SK-N-SH (cell line): Measurements from ENCODE around the gene USP32. TPM values are rescaled to one million over a fixed set of nuclear protein-coding genes. Genes with fewer than 3 reads are reported as not detected.

Experiments
- CTCF ChIA-PET: fragments of 300-600, 350-600 bp; formaldehyde crosslinking; extraction: SDS; loops from one replicate; lab custom pipeline; 2021; lab: Yijun Ruan, JAX
- POLR2A ChIA-PET: fragments of 350-600 bp; sonication (Branson Sonifier 250); formaldehyde crosslinking; extraction: SDS; loops from one replicate; lab custom pipeline; 2020; ENCODE audit warnings: antibody characterized with exemption, inconsistent platforms; lab: Yijun Ruan, JAX
- DNase-seq: peaks from one replicate; pipeline ENCODE4 v3.0.0; 2012
- H2AFZ ChIP-seq: fragments of 200-600 bp; sonication (generic); 2 replicates; pipeline ENCODE4 v1.8.1; 2016; ENCODE audit warnings: antibody characterized with exemption, mild to moderate bottlenecking, low read depth
- H3F3A ChIP-seq: fragments of 200-600 bp; sonication (generic); replicated peaks from 2 replicates; pipeline ENCODE3; 2016; ENCODE audit warnings: antibody characterized with exemption, mild to moderate bottlenecking; ENCODE audit not compliant: insufficient read depth
- H3K27ac ChIP-seq, 2 experiments: fragments of 200-500 bp in 1 of 2; fragments of 200-600 bp in 1 of 2; sonication (Bioruptor generic) in 1 of 2; sonication (generic), shearing (Covaris generic) in 1 of 2; 2 replicates each; pipeline versions ENCODE4 v1.5.1 to v1.6.1; 2014 to 2016; ENCODE audit warnings: low read depth in 2 of 2, inconsistent platforms in 1 of 2, low read length in 1 of 2, mild to moderate bottlenecking in 1 of 2, mixed read lengths in 1 of 2
- H3K27me3 ChIP-seq: fragments of 200-600 bp; sonication (generic), shearing (Covaris generic); 2 replicates; pipeline ENCODE4 v1.6.1; 2016; ENCODE audit warnings: mixed run types; ENCODE audit not compliant: insufficient read depth
- H3K36me3 ChIP-seq, 2 experiments: fragments of 200-500 bp in 1 of 2; fragments of 200-600 bp in 1 of 2; sonication (Bioruptor generic) in 1 of 2; sonication (generic) in 1 of 2; replicated peaks in 1 of 2; 2 replicates each; pipeline versions ENCODE3 to v1.5.1; 2014 to 2016; ENCODE audit warnings: low read length in 1 of 2, mild to moderate bottlenecking in 1 of 2; ENCODE audit not compliant: insufficient read depth in 2 of 2, control insufficient read depth in 1 of 2
- H3K4me1 ChIP-seq, 2 experiments: fragments of 200-500 bp in 1 of 2; fragments of 200-600 bp in 1 of 2; sonication (Bioruptor generic) in 1 of 2; sonication (generic), shearing (Covaris generic) in 1 of 2; 2 replicates each; pipeline versions ENCODE4 v1.5.1 to v1.6.1; 2014 to 2016; ENCODE audit warnings: low read depth in 1 of 2, low read length in 1 of 2, mixed run types in 1 of 2; ENCODE audit not compliant: insufficient read depth in 2 of 2, control insufficient read depth in 1 of 2
- H3K4me2 ChIP-seq: fragments of 200-600 bp; sonication (generic), shearing (Covaris generic); 2 replicates; pipeline ENCODE4 v1.6.1; 2017; ENCODE audit warnings: mixed run types
- H3K4me3 ChIP-seq, 2 experiments: fragments of 200-500 bp in 1 of 2; fragments of 200-600 bp in 1 of 2; sonication (Bioruptor generic) in 1 of 2; sonication (generic), shearing (Covaris generic) in 1 of 2; 2 replicates each; pipeline versions ENCODE4 v1.5.1 to v1.8.1; 2014 to 2016; ENCODE audit warnings: low read depth in 2 of 2, inconsistent platforms in 1 of 2, low read length in 1 of 2, mild to moderate bottlenecking in 1 of 2, mixed read lengths in 1 of 2, moderate library complexity in 1 of 2
- H3K79me2 ChIP-seq: fragments of 200-600 bp; sonication (generic); 2 replicates; pipeline ENCODE4 v1.8.1; 2017; ENCODE audit warnings: mild to moderate bottlenecking; ENCODE audit not compliant: insufficient read depth
- H3K9ac ChIP-seq: fragments of 200-600 bp; sonication (generic); 2 replicates; pipeline ENCODE4 v1.6.1; 2017; ENCODE audit warnings: mixed run types
- H3K9me2 ChIP-seq: fragments of 200-600 bp; sonication (generic); 2 replicates; pipeline ENCODE4 v1.6.1; 2017; ENCODE audit warnings: mixed run types
- H3K9me3 ChIP-seq: fragments of 200-600 bp; sonication (generic); 2 replicates; pipeline ENCODE4 v1.6.1; 2017; ENCODE audit warnings: mixed run types, mild to moderate bottlenecking, moderate library complexity
- H4K20me1 ChIP-seq: fragments of 200-600 bp; sonication (generic); 2 replicates; pipeline ENCODE4 v1.6.1; 2017; ENCODE audit warnings: mild to moderate bottlenecking, mixed run types; ENCODE audit not compliant: insufficient read depth
- CHD2 ChIP-seq: fragments of 150-350 bp; IDR thresholded peaks from 2 replicates; pipeline ENCODE4 v1.6.1; 2018; ENCODE audit warnings: low read length; ENCODE audit not compliant: partially characterized antibody
- ELF1 ChIP-seq: IDR thresholded peaks from 2 replicates; pipeline ENCODE4 v1.4.0; 2012
- FOXM1 ChIP-seq: IDR thresholded peaks from 2 replicates; pipeline ENCODE4 v1.4.0; 2012; ENCODE audit warnings: low read depth, mild to moderate bottlenecking
- GABPA ChIP-seq: IDR thresholded peaks from 2 replicates; pipeline ENCODE4 v1.4.0; 2012; ENCODE audit warnings: low read depth, mild to moderate bottlenecking
- JUND ChIP-seq: IDR thresholded peaks from 2 replicates; pipeline ENCODE4 v1.4.0; 2012
- MXI1 ChIP-seq: IDR thresholded peaks from 2 replicates; pipeline ENCODE4 v1.6.1; 2012; ENCODE audit warnings: mild to moderate bottlenecking, low read depth, low read length, improper control_type of control experiment
- POLR2AphosphoS5 ChIP-seq: IDR thresholded peaks from 2 replicates; pipeline ENCODE4 v1.6.1; 2012; ENCODE audit warnings: low read depth, low read length
- RAD21 ChIP-seq: IDR thresholded peaks from 2 replicates; pipeline ENCODE4 v1.6.1; 2012; ENCODE audit warnings: mild to moderate bottlenecking, low read length
- RCOR1 ChIP-seq: fragments of 150-350 bp; IDR thresholded peaks from 2 replicates; pipeline ENCODE4 v1.6.1; 2017; ENCODE audit warnings: antibody characterized with exemption, low read length
- RFX5 ChIP-seq: IDR thresholded peaks from 2 replicates; pipeline ENCODE4 v1.6.1; 2012; ENCODE audit warnings: mild to moderate bottlenecking, improper control_type of control experiment, low read length
- SIN3A ChIP-seq: IDR thresholded peaks from 2 replicates; pipeline ENCODE4 v1.6.1; 2012; ENCODE audit warnings: low read depth, mild to moderate bottlenecking, low read length, moderate library complexity, borderline replicate concordance
- SMC3 ChIP-seq: IDR thresholded peaks from 2 replicates; pipeline ENCODE4 v1.6.1; 2012; ENCODE audit warnings: low read depth, low read length, improper control_type of control experiment
- TCF12 ChIP-seq: IDR thresholded peaks from 2 replicates; pipeline ENCODE4 v1.4.0; 2012
- USF2 ChIP-seq: fragments of 150-350 bp; IDR thresholded peaks from 2 replicates; pipeline ENCODE4 v1.6.1; 2017; ENCODE audit warnings: antibody characterized with exemption, low read length, low read depth, borderline replicate concordance
- YY1 ChIP-seq: IDR thresholded peaks from 2 replicates; pipeline ENCODE4 v1.4.0; 2012; ENCODE audit warnings: low read depth, mild to moderate bottlenecking
- WGBS: methylation state at CpG from one replicate; pipeline ENCODE4 v1.1.6; 2017; ENCODE audit warnings: low lambda C conversion rate; 5-methylcytosine and 5-hydroxymethylcytosine counted together
- polyA plus RNA-seq, 3 experiments: library from polyadenylated mRNA; depleted of rRNA; stranded (reverse); fragments of >200 nt; gene quantifications; 2 replicates each; pipeline ENCODE4 v1.2.3, GENCODE V29; 2012
- TF ChIP-seq, protein P1 (sequence below): fragments of 150-350 bp; IDR thresholded peaks from 2 replicates; pipeline ENCODE4 v1.6.1; 2016; ENCODE audit warnings: mild to moderate bottlenecking, low read depth, low read length
- TF ChIP-seq, protein P2 (sequence below): fragments of 200-600 bp; sonication (generic); IDR thresholded peaks from 2 replicates; pipeline ENCODE4 v1.6.1; 2017; ENCODE audit warnings: antibody characterized with exemption, mild to moderate bottlenecking, moderate library complexity
- TF ChIP-seq, protein P3 (sequence below): IDR thresholded peaks from 2 replicates; pipeline ENCODE4 v1.4.0; 2012; ENCODE audit warnings: low read depth

The USP32 gene
- polyA plus RNA-seq, 1 of the 3 experiments (the other 2 are of a cell fraction): 25.6 TPM

DNA sequence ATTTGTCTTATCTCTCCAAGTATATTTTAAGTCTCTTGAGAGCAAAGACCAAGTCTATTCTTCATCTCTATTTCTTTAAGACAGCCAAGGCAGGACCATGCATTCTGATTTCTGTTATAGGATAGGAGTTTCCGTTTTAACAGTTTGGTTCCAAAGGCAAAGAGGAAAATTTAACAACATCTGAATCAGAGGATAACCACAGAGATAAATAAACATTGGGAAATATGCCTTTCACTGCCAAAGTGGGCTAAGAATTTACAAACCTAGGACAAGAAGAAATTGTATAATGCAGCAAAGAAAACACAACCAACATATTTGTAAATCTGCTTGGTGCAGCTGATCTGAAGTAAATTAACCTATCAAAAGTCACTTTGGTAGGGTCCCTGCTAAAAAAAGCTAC lies 37.7 kb downstream of the USP32 start:
- peaks cover 0 to 15% of the 10 kb centered on the region in 2 experiments; a peak in 1 of 4 replicates for H3K4me1 ChIP-seq
- no peak overlapping the region for H3K9ac ChIP-seq
- no peak for DNase-seq
- no peak overlapping the region for H3K4me3 ChIP-seq
- H3K27ac ChIP-seq: peak overlapping the region in 1 of 2 experiments; percentile 10; a peak in 1 of 4 replicates
- peaks cover 20% of the 10 kb centered on the region for H3F3A ChIP-seq
- no peaks in the 10 kb centered on the region for H3K9me3 ChIP-seq
- H2AFZ ChIP-seq: no peak overlapping the region
- H3K36me3 ChIP-seq: no peaks in the 10 kb centered on the region
- no peaks in the 10 kb centered on the region for H3K9me2 ChIP-seq
- no peaks in the 10 kb centered on the region for H3K27me3 ChIP-seq
- peaks cover 96% of the 10 kb centered on the region for H3K79me2 ChIP-seq
- H4K20me1 ChIP-seq: peaks cover 61% of the 10 kb centered on the region
- CTCF ChIA-PET: interaction anchor here (1.2 to 1.4 kb wide), 2 partner anchors 22 to 28 kb away, joined by 3 read pairs; no protein-coding TSS in a partner anchor
- TF ChIP-seq USF2: no peak
- no peak for TF ChIP-seq POLR2AphosphoS5
- TF ChIP-seq GABPA: no peak
- peak; percentile 13; the same call in 1 of the 2 replicates for TF ChIP-seq JUND
- 0 out of 2 replicates have a peak, but pooled peaks have one; percentile 15 for TF ChIP-seq TCF12
- peak overlapping the region; percentile 30; the same call in 1 of the 2 replicates for H3K4me2 ChIP-seq
- POLR2A ChIA-PET: no interaction called here
- 38% methylated on average over 1 of the region's 1 CpG for WGBS

- H3K79me2 ChIP-seq: peaks cover 96% of the 10 kb centered on the region
- ChIA-PET CTCF (interaction anchor here (1.2 to 1.4 kb wide), 2 partner anchors 21 to 27 kb away, joined by 3 read pairs; no protein-coding TSS in a partner anchor), POLR2A (no interaction called here)
- 96% methylated on average over 4 of the region's 4 CpGs for WGBS
- H4K20me1 ChIP-seq: peaks cover 62% of the 10 kb centered on the region
- peaks cover 0 to 15% of the 10 kb centered on the region in 2 experiments; a peak in 1 of 4 replicates for H3K4me1 ChIP-seq
- H3K27ac ChIP-seq: peak overlapping the region in 1 of 2 experiments; percentile 10; a peak in 1 of 4 replicates
- no peak overlapping the region for H3K4me3 ChIP-seq
- no peak overlapping the region for H3K4me2 ChIP-seq
- H3K9ac ChIP-seq: no peak overlapping the region
- H3K36me3 ChIP-seq: no peaks in the 10 kb centered on the region
- no peaks in the 10 kb centered on the region for H3K9me3 ChIP-seq
- no peak for DNase-seq
- H3F3A ChIP-seq: peaks cover 20% of the 10 kb centered on the region
- H3K9me2 ChIP-seq: no peaks in the 10 kb centered on the region
- no peaks in the 10 kb centered on the region for H3K27me3 ChIP-seq
- no peak overlapping the region for H2AFZ ChIP-seq
- TF ChIP-seq TCF12 (no peak), SMC3 (no peak), CHD2 (no peak), POLR2AphosphoS5 (no peak), RFX5 (no peak), MXI1 (no peak), JUND (no peak), ELF1 (no peak)
Measured at GRCh38 chr17:60353773-60354172, 38.2 kb downstream of the USP32 start.

- POLR2A ChIA-PET: no interaction called here
- WGBS: 95% methylated on average over 4 of the region's 4 CpGs
- H3K79me2 ChIP-seq: peaks cover 96% of the 10 kb centered on the region
- no peak for TF ChIP-seq ELF1
- no peak for TF ChIP-seq RCOR1
- no peak for TF ChIP-seq CHD2
- TF ChIP-seq RAD21: no peak
- TF ChIP-seq, protein P1, sequence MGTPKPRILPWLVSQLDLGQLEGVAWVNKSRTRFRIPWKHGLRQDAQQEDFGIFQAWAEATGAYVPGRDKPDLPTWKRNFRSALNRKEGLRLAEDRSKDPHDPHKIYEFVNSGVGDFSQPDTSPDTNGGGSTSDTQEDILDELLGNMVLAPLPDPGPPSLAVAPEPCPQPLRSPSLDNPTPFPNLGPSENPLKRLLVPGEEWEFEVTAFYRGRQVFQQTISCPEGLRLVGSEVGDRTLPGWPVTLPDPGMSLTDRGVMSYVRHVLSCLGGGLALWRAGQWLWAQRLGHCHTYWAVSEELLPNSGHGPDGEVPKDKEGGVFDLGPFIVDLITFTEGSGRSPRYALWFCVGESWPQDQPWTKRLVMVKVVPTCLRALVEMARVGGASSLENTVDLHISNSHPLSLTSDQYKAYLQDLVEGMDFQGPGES: no peak
- TF ChIP-seq SIN3A: no peak
- no peak for TF ChIP-seq YY1
- TF ChIP-seq, protein P2, sequence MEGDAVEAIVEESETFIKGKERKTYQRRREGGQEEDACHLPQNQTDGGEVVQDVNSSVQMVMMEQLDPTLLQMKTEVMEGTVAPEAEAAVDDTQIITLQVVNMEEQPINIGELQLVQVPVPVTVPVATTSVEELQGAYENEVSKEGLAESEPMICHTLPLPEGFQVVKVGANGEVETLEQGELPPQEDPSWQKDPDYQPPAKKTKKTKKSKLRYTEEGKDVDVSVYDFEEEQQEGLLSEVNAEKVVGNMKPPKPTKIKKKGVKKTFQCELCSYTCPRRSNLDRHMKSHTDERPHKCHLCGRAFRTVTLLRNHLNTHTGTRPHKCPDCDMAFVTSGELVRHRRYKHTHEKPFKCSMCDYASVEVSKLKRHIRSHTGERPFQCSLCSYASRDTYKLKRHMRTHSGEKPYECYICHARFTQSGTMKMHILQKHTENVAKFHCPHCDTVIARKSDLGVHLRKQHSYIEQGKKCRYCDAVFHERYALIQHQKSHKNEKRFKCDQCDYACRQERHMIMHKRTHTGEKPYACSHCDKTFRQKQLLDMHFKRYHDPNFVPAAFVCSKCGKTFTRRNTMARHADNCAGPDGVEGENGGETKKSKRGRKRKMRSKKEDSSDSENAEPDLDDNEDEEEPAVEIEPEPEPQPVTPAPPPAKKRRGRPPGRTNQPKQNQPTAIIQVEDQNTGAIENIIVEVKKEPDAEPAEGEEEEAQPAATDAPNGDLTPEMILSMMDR: no peak
- TF ChIP-seq RFX5: no peak
- TF ChIP-seq FOXM1: no peak
- TF ChIP-seq, protein P3, sequence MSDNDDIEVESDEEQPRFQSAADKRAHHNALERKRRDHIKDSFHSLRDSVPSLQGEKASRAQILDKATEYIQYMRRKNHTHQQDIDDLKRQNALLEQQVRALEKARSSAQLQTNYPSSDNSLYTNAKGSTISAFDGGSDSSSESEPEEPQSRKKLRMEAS: no peak
Measured at GRCh38 chr17:60352569-60352968, 39.4 kb downstream of the USP32 start.

More at GRCh38 chr17:60352569-60352968, 39.4 kb downstream of the USP32 start:
- CTCF ChIA-PET: no interaction called here
- H3K27ac ChIP-seq: no peak overlapping the region
- peaks cover 58% of the 10 kb centered on the region for H4K20me1 ChIP-seq
- H3K4me3 ChIP-seq: no peak overlapping the region
- H3K9me3 ChIP-seq: no peaks in the 10 kb centered on the region
- no peak overlapping the region for H2AFZ ChIP-seq
- peaks cover 12% of the 10 kb centered on the region for H3F3A ChIP-seq
- H3K27me3 ChIP-seq: no peaks in the 10 kb centered on the region
- peaks cover 0 to 5% of the 10 kb centered on the region in 2 experiments for H3K36me3 ChIP-seq
- no peaks in the 10 kb centered on the region for H3K9me2 ChIP-seq
- H3K4me1 ChIP-seq: peaks cover 0 to 15% of the 10 kb centered on the region in 2 experiments; a peak in 1 of 4 replicates
- no peak overlapping the region for H3K9ac ChIP-seq
- no peak overlapping the region for H3K4me2 ChIP-seq
- no peak for DNase-seq
